GM23338 (cell line): ENCODE measurements around the gene RAB5B.

Experiments
- CTCF ChIP-seq, 2 experiments: fragments of 200-600 bp in 1 of 2; sonication (generic) in 1 of 2; conservative IDR thresholded peaks; 2 replicates each; pipeline versions ENCODE4 v1.5.1 to v1.6.1; 2016 to 2017; ENCODE audit warnings: antibody characterized with exemption in 2 of 2, low read depth in 2 of 2, mild to moderate bottlenecking in 2 of 2, moderate library complexity in 1 of 2
- EZH2 ChIP-seq: fragments of 200-600 bp; sonication (generic); IDR thresholded peaks from one replicate; pipeline ENCODE4 v1.8.0; 2017; ENCODE audit warnings: antibody characterized with exemption, mild to moderate bottlenecking, low read depth; ENCODE audit not compliant: unreplicated experiment
- JUNB ChIP-seq: IDR thresholded peaks from one replicate; pipeline ENCODE4 v1.6.1; 2016; ENCODE audit warnings: antibody characterized with exemption; ENCODE audit not compliant: unreplicated experiment
- POLR2AphosphoS5 ChIP-seq: IDR thresholded peaks from 2 replicates; pipeline ENCODE4 v1.6.1; 2016; ENCODE audit warnings: antibody characterized with exemption, low read depth
- REST ChIP-seq: IDR thresholded peaks from one replicate; pipeline ENCODE4 v1.6.1; 2018; ENCODE audit warnings: antibody characterized with exemption; ENCODE audit not compliant: unreplicated experiment
- ZNF114 ChIP-seq: fragments of 250-450 bp; sonication (Bioruptor Pico); IDR thresholded peaks from 2 replicates; pipeline ENCODE4 v1.5.0; 2020; ENCODE audit warnings: mild to moderate bottlenecking, moderate library complexity

- no peak for TF ChIP-seq CTCF (conservative IDR thresholded peaks at IDR 0.05; ENCODE audit: low read depth in 2 of 2)
- TF ChIP-seq EZH2: no peak
- TF ChIP-seq JUNB: no peak
- TF ChIP-seq POLR2AphosphoS5: no peak
- TF ChIP-seq ZNF114 (CRISPR knock-in tag): no peak
- TF ChIP-seq REST: no peak
These were observed 39.1 kb upstream of the RAB5B start for GRCh38 chr12:55934773-55935172.
